ENCODE results near the gene FRMD6.
"Not testable (repeated sequence)": the region's sequence is repeated elsewhere in the genome, so short reads cannot be mapped to it uniquely, and the experiment has no call there.

FRMD6 gene

GRCh38 chr14:51743588-51744000 lies 91.9 kb downstream of the FRMD6 start:
- Histone ChIP-seq H3K27ac (no peak overlapping the region), H3K36me3 (no peaks in the 10 kb centered on the region), H3K4me3 (ENCODE audit: low read depth, low read length) (no peak overlapping the region), H3K9me3 (ENCODE audit: severe bottlenecking) (no peaks in the 10 kb centered on the region), H3K27me3 (ENCODE audit: insufficient read depth, low read depth, severe bottlenecking) (no peaks in the 10 kb centered on the region)
- no peak for DNase-seq
- TF ChIP-seq CTCF (IDR thresholded peaks at IDR 0.05; ENCODE audit: low read depth, low read length) = no peak

- TF ChIP-seq CTCF (IDR thresholded peaks at IDR 0.05; ENCODE audit: low read depth, low read length) = no peak
- H3K4me3 ChIP-seq (ENCODE audit: low read depth, low read length) = no peak overlapping the region
- no peak for DNase-seq
These were observed 92.8 kb downstream of the FRMD6 start for GRCh38 chr14:51744372-51745130.

GRCh38 chr14:51746823-51747222 lies 95.1 kb downstream of the FRMD6 start:
- not testable (repeated sequence) for H3K36me3 ChIP-seq; H3K9me3 ChIP-seq (ENCODE audit: severe bottlenecking); H3K27me3 ChIP-seq (ENCODE audit: insufficient read depth, low read depth, severe bottlenecking); H3K27ac ChIP-seq; H3K4me3 ChIP-seq (ENCODE audit: low read depth, low read length); DNase-seq

More at GRCh38 chr14:51744372-51745130, 92.8 kb downstream of the FRMD6 start:
- Histone ChIP-seq H3K27me3 (ENCODE audit: insufficient read depth, low read depth, severe bottlenecking) (no peaks in the 10 kb centered on the region), H3K27ac (no peak overlapping the region), H3K9me3 (ENCODE audit: severe bottlenecking) (no peaks in the 10 kb centered on the region), H3K36me3 (no peaks in the 10 kb centered on the region)

- Histone ChIP-seq H3K36me3 (no peaks in the 10 kb centered on the region), H3K27me3 (ENCODE audit: insufficient read depth, low read depth, severe bottlenecking) (no peaks in the 10 kb centered on the region), H3K4me3 (ENCODE audit: low read depth, low read length) (no peak overlapping the region), H3K27ac (no peak overlapping the region), H3K9me3 (ENCODE audit: severe bottlenecking) (no peaks in the 10 kb centered on the region)
- DNase-seq = peak; percentile 56
- peak; percentile 37; the same call in 1 of the 2 replicates for TF ChIP-seq CTCF (IDR thresholded peaks at IDR 0.05; ENCODE audit: low read depth, low read length)
These were observed 98.8 kb downstream of the FRMD6 start for GRCh38 chr14:51750542-51750941.

GRCh38 chr14:51751611-51752345 lies 100.1 kb downstream of the FRMD6 start:
- not testable (repeated sequence) for H3K9me3 ChIP-seq (ENCODE audit: severe bottlenecking); H3K27ac ChIP-seq; H3K4me3 ChIP-seq (ENCODE audit: low read depth, low read length); DNase-seq; H3K36me3 ChIP-seq; H3K27me3 ChIP-seq (ENCODE audit: insufficient read depth, low read depth, severe bottlenecking)

- H3K27me3 ChIP-seq (ENCODE audit: insufficient read depth, low read depth, severe bottlenecking); H3K4me3 ChIP-seq (ENCODE audit: low read depth, low read length); H3K9me3 ChIP-seq (ENCODE audit: severe bottlenecking); H3K27ac ChIP-seq; H3K36me3 ChIP-seq; DNase-seq: not testable (repeated sequence)
These were observed 106.0 kb downstream of the FRMD6 start for GRCh38 chr14:51757756-51758155.

- no peaks in the 10 kb centered on the region for H3K9me3 ChIP-seq (ENCODE audit: severe bottlenecking)
- TF ChIP-seq CTCF (IDR thresholded peaks at IDR 0.05; ENCODE audit: low read depth, low read length) = no peak
- H3K4me3 ChIP-seq (ENCODE audit: low read depth, low read length) = no peak overlapping the region
- H3K27me3 ChIP-seq (ENCODE audit: insufficient read depth, low read depth, severe bottlenecking) = no peaks in the 10 kb centered on the region
- H3K27ac ChIP-seq = no peak overlapping the region
- H3K36me3 ChIP-seq = no peaks in the 10 kb centered on the region
- no peak for DNase-seq
These were observed 108.2 kb downstream of the FRMD6 start for GRCh38 chr14:51759950-51760349.

- not testable (repeated sequence) for H3K27me3 ChIP-seq (ENCODE audit: insufficient read depth, low read depth, severe bottlenecking); H3K36me3 ChIP-seq; DNase-seq; H3K9me3 ChIP-seq (ENCODE audit: severe bottlenecking); H3K4me3 ChIP-seq (ENCODE audit: low read depth, low read length); H3K27ac ChIP-seq
These were observed 114.0 kb downstream of the FRMD6 start for GRCh38 chr14:51765726-51766125.

- not testable (repeated sequence) for H3K27ac ChIP-seq; H3K9me3 ChIP-seq (ENCODE audit: severe bottlenecking); H3K36me3 ChIP-seq; H3K27me3 ChIP-seq (ENCODE audit: insufficient read depth, low read depth, severe bottlenecking); H3K4me3 ChIP-seq (ENCODE audit: low read depth, low read length); DNase-seq
These were observed 114.9 kb downstream of the FRMD6 start for GRCh38 chr14:51766586-51766985.

GRCh38 chr14:51769261-51769660 lies 117.6 kb downstream of the FRMD6 start:
- H3K9me3 ChIP-seq (ENCODE audit: severe bottlenecking); H3K27me3 ChIP-seq (ENCODE audit: insufficient read depth, low read depth, severe bottlenecking); H3K4me3 ChIP-seq (ENCODE audit: low read depth, low read length); H3K36me3 ChIP-seq; H3K27ac ChIP-seq: not testable (repeated sequence)
- DNase-seq = peak; percentile 54
